Epithelial cell of proximal tubule (primary cell): ENCODE data around the gene ECI1. TPM values are rescaled to one million over a fixed set of nuclear protein-coding genes. Genes with fewer than 3 reads are reported as not detected.

Experiments used
- DNase-seq: peaks from one replicate; pipeline ENCODE4 v3.0.0-alpha.2; 2011; ENCODE audit warnings: low read depth
- H3K4me3 ChIP-seq: 2 replicates; pipeline ENCODE4 v1.5.1; 2011; ENCODE audit warnings: low read depth, mild to moderate bottlenecking, low read length
- CTCF ChIP-seq: conservative IDR thresholded peaks from 2 replicates; pipeline ENCODE4 v1.5.1; 2012; ENCODE audit warnings: low read depth, mild to moderate bottlenecking, low read length
- total RNA-seq: library from RNA; depleted of rRNA; stranded (reverse); fragments of >200 nt; gene quantifications from 2 replicates; pipeline ENCODE4 v1.2.3, GENCODE V29; 2015

The ECI1 gene
- total RNA-seq, 1 donor from 2014 or later = 94.6 TPM

- no peak overlapping the region for H3K4me3 ChIP-seq
- no peak for DNase-seq
- no peak for TF ChIP-seq CTCF
Measured at GRCh38 chr16:2231016-2231931, 20.1 kb downstream of the ECI1 start.

- TF ChIP-seq CTCF = no peak
Measured at GRCh38 chr16:2230376-2230775, 21.0 kb downstream of the ECI1 start.

GRCh38 chr16:2229632-2230250 lies 21.6 kb downstream of the ECI1 start:
- no peak for DNase-seq

More at GRCh38 chr16:2230376-2230775, 21.0 kb downstream of the ECI1 start:
- H3K4me3 ChIP-seq = no peak overlapping the region
- no peak for DNase-seq

DNA sequence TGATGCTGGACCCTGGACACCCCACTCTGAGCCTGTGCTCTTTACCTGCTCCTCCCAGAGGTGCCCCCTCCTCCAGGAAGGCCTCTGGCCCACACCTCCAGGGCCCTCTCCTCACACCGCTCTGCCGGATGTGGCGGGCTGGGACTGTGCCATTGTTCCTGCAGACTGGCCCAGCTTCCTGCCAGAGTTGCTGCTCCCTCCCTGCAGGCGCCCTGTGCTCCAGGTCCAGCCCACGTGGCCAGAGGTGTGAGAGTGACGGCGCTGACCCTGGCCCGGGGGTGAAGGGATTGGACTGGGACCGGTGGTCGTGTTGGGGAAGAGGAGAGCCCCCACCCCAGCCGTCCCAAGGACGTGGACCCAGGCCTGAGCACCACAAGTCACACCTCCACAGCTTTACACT lies 22.3 kb downstream of the ECI1 start:
- H3K4me3 ChIP-seq = no peak overlapping the region
- no peak for DNase-seq
- no peak for TF ChIP-seq CTCF

More at GRCh38 chr16:2229632-2230250, 21.6 kb downstream of the ECI1 start:
- TF ChIP-seq CTCF = no peak
- no peak overlapping the region for H3K4me3 ChIP-seq

DNA sequence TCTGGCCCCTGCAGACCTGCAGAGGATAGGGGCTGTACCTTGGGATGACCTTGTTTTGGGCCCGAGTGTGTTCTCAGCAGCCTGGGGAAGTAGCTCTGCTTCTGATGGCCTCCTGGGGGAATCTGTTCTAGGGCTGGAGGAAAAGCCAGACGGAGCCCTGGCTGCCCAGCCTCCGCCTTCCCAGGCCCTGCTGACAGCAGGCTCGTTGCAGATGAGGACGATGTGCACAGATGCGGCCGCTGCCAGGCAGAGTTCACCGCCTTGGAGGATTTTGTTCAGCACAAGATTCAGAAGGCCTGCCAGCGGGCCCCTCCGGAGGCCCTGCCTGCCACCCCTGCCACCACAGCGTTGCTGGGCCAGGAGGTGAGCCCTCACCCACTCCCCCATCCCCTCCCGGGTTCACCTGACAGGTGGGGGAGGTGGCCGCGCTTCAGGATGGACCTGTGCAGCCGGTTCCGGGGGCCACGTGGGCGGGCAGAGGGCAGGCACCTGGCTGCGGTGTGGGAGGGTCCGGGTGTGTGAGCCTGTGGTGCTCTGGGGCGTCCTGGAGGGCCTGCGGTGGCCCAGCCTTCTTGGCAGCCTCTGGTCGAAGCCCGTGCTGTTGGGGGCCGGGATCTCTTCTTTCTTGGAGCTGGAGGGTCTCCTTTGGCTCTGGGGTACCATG lies 23.1 kb downstream of the ECI1 start:
- no peak overlapping the region for H3K4me3 ChIP-seq
- TF ChIP-seq CTCF = no peak
- DNase-seq = no peak

DNA sequence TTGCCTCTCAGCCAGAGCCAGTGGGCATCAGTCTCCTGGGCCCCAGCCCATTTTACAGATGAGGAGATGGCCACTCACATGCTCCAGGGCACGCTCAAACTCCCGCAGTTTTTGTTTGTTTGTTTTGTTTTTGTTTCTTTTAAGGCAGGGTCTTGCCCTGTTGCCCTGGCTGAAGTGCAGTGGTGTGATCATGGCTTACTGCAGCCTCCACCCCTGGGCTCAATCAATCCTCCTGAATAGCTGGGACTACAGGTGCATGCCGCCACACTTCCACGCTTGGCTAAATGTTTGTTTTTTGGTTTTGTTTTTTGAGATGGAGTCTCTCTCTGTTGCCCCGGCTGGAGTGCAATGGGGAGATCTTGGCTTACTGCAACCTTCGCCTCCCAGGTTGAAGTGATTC lies 24.5 kb downstream of the ECI1 start:
- TF ChIP-seq CTCF = no peak
- H3K4me3 ChIP-seq = no peak overlapping the region
- no peak for DNase-seq
